SK-N-SH (cell line): ENCODE results near the gene CYB561D2.

Experiments used
- JUND ChIP-seq: IDR thresholded peaks from 2 replicates; pipeline ENCODE4 v1.4.0; 2012
- TF ChIP-seq, protein P1 (sequence below): fragments of 200-600 bp; sonication (generic); IDR thresholded peaks from 2 replicates; pipeline ENCODE4 v1.6.1; 2017; ENCODE audit warnings: antibody characterized with exemption, mild to moderate bottlenecking, moderate library complexity

DNA sequence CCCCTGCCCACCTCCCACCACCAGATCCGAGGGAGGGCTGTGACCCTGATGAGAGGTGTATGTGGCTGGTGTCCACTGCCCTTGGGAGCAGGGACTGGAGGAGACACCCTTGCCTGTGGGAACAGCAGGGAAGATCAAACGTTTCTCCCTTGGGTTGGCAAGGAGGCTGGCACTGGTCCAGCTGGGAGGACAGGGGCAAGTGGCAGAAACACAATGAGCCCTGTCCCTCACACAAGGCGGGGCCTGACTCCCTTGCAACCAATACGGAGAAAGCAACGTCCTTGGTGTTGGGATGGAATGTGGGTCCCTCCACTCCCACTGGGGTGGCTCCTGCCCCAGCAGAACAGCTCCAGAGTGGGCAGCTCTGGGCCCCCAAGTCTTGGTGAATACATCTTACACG is 33.4 kb upstream of the CYB561D2 start:
- TF ChIP-seq, protein P1, sequence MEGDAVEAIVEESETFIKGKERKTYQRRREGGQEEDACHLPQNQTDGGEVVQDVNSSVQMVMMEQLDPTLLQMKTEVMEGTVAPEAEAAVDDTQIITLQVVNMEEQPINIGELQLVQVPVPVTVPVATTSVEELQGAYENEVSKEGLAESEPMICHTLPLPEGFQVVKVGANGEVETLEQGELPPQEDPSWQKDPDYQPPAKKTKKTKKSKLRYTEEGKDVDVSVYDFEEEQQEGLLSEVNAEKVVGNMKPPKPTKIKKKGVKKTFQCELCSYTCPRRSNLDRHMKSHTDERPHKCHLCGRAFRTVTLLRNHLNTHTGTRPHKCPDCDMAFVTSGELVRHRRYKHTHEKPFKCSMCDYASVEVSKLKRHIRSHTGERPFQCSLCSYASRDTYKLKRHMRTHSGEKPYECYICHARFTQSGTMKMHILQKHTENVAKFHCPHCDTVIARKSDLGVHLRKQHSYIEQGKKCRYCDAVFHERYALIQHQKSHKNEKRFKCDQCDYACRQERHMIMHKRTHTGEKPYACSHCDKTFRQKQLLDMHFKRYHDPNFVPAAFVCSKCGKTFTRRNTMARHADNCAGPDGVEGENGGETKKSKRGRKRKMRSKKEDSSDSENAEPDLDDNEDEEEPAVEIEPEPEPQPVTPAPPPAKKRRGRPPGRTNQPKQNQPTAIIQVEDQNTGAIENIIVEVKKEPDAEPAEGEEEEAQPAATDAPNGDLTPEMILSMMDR = no peak
- no peak for TF ChIP-seq JUND
